HepG2 (cell line): ENCODE measurements around the gene MRO. TPM values are rescaled to one million over a fixed set of nuclear protein-coding genes. Genes with fewer than 3 reads are reported as not detected.

ENCODE experiments used
- ATAC-seq: fragments of 200-7000 bp; cut with Tn5 transposase; 3 replicates; pipeline ENCODE4 v1.9.1; 2020; ENCODE audit warnings: mild to moderate bottlenecking, moderate library complexity
- BruUV-seq: library from RNA; stranded (reverse); fragments of 400-500 nt; replicated peaks from 2 replicates; lab custom pipeline; 2021; lab: Mats Ljungman, UMichigan
- CTCF ChIA-PET: fragments of 300-600 bp; formaldehyde crosslinking; extraction: SDS; loops from one replicate; lab custom pipeline; 2021; ENCODE audit warnings: low total read pairs, inconsistent platforms, low intra/inter-chr PET ratio; lab: Yijun Ruan, JAX
- POLR2A ChIA-PET: fragments of 350-600 bp; sonication (Branson Sonifier 250); formaldehyde crosslinking; loops from one replicate; lab custom pipeline; 2020; ENCODE audit warnings: antibody characterized with exemption, inconsistent platforms; lab: Yijun Ruan, JAX
- DNase-seq: peaks from one replicate; pipeline ENCODE4 v3.0.0-alpha.2; 2015; ENCODE audit warnings: low spot score
- FAIRE-seq: peaks from 3 replicates; lab custom pipeline; 2011; peaks lifted over from hg19 to GRCh38; lab: Jason Lieb, UNC
- H2AFZ ChIP-seq: one replicate; pipeline ENCODE4 v1.6.1; 2011; ENCODE audit warnings: low read length, inconsistent platforms
- H3K27ac ChIP-seq: fragments of 300-600 bp; 3 replicates; pipeline ENCODE4 v1.8.0; 2011; ENCODE audit warnings: mixed run types, mild to moderate bottlenecking, mixed read lengths, low read length, inconsistent platforms; ENCODE audit not compliant: insufficient read depth; ENCODE audit errors: extremely low read length
- H3K27me3 ChIP-seq, 2 experiments: fragments of 200-600 bp in 1 of 2; 2 replicates in 1 of 2; 3 replicates in 1 of 2; pipeline versions ENCODE4 v1.6.0 to v1.8.0; 2011; ENCODE audit warnings: low read length in 2 of 2, mild to moderate bottlenecking in 2 of 2, moderate library complexity in 2 of 2, inconsistent platforms in 1 of 2; ENCODE audit not compliant: insufficient read depth in 2 of 2, control insufficient read depth in 1 of 2
- H3K36me3 ChIP-seq, 2 experiments: fragments of 200-600 bp in 1 of 2; replicated peaks in 1 of 2; 2 replicates in 1 of 2; 3 replicates in 1 of 2; pipeline versions ENCODE4 v1.5.1 to v1.8.0; 2011; ENCODE audit warnings: low read length in 2 of 2, inconsistent platforms in 1 of 2; ENCODE audit not compliant: insufficient read depth in 2 of 2, control insufficient read depth in 1 of 2
- H3K4me1 ChIP-seq: 2 replicates; pipeline ENCODE4 v1.5.1; 2012; ENCODE audit warnings: low read length, inconsistent platforms; ENCODE audit not compliant: insufficient read depth
- H3K4me2 ChIP-seq: 2 replicates; pipeline ENCODE4 v1.6.0; 2011; ENCODE audit warnings: low read depth, low read length, inconsistent platforms
- H3K4me3 ChIP-seq, 3 experiments: fragments of 200-600 bp in 1 of 3; sonication (generic), shearing (Covaris generic) in 1 of 3; replicated peaks in 1 of 3; 2 replicates each; pipeline ENCODE4 v1.5.1; 2011 to 2016; ENCODE audit warnings: low read length in 3 of 3, inconsistent platforms in 2 of 3, low read depth in 2 of 3, mild to moderate bottlenecking in 2 of 3, control low read depth in 1 of 3, mixed read lengths in 1 of 3; ENCODE audit not compliant: insufficient read depth in 1 of 3
- H3K79me2 ChIP-seq: one replicate; pipeline ENCODE4 v1.6.1; 2011; ENCODE audit warnings: low read length, inconsistent platforms; ENCODE audit not compliant: insufficient read depth
- H3K9ac ChIP-seq: 2 replicates; pipeline ENCODE4 v1.6.0; 2011; ENCODE audit warnings: mild to moderate bottlenecking, low read depth, low read length, inconsistent platforms; ENCODE audit not compliant: insufficient read depth
- H3K9me3 ChIP-seq: 2 replicates; pipeline ENCODE4 v1.5.1; 2012; ENCODE audit warnings: mild to moderate bottlenecking, low read length
- H4K20me1 ChIP-seq: 2 replicates; pipeline ENCODE4 v1.6.0; 2011; ENCODE audit warnings: inconsistent platforms, mild to moderate bottlenecking, low read length, moderate library complexity; ENCODE audit not compliant: insufficient read depth
- BRF2 ChIP-seq: sonication (generic); formaldehyde crosslinking; IDR thresholded peaks from 2 replicates; pipeline ENCODE4 v1.8.1; 2022; ENCODE audit warnings: mild to moderate bottlenecking, missing genetic modification reagents
- JUNB ChIP-seq: sonication (generic); formaldehyde crosslinking; IDR thresholded peaks from 2 replicates; pipeline ENCODE4 v1.8.0; 2022; ENCODE audit warnings: missing genetic modification reagents, mild to moderate bottlenecking, borderline replicate concordance
- ONECUT2 ChIP-seq: sonication (generic); formaldehyde crosslinking; IDR thresholded peaks from 2 replicates; pipeline ENCODE4 v1.4.0; 2020; ENCODE audit warnings: missing genetic modification reagents
- SPEN ChIP-seq: sonication (generic); formaldehyde crosslinking; IDR thresholded peaks from 2 replicates; pipeline ENCODE4 v1.5.1; 2020; ENCODE audit warnings: low read depth, mild to moderate bottlenecking, missing genetic modification reagents
- TBL1XR1 ChIP-seq: fragments of 150-350 bp; IDR thresholded peaks from 2 replicates; pipeline ENCODE4 v1.6.1; 2014; ENCODE audit warnings: borderline replicate concordance, low read length; ENCODE audit not compliant: partially characterized antibody
- ZNF205 ChIP-seq: IDR thresholded peaks from 2 replicates; pipeline ENCODE4 v1.6.1; 2018; ENCODE audit warnings: missing biosample characterization, missing genetic modification reagents
- ZNF280D ChIP-seq: sonication (generic); formaldehyde crosslinking; IDR thresholded peaks from 2 replicates; pipeline ENCODE4 v1.5.1; 2020; ENCODE audit warnings: mild to moderate bottlenecking, missing genetic modification reagents
- ZNF558 ChIP-seq: sonication (generic); formaldehyde crosslinking; IDR thresholded peaks from 2 replicates; pipeline ENCODE4 v1.9.0; 2022; ENCODE audit warnings: mild to moderate bottlenecking, missing genetic modification reagents, borderline replicate concordance
- ZNF562 ChIP-seq: sonication (generic); formaldehyde crosslinking; IDR thresholded peaks from 2 replicates; pipeline ENCODE4 v1.8.0; 2022; ENCODE audit warnings: missing genetic modification reagents, borderline replicate concordance
- WGBS: methylation state at CpG from one replicate; pipeline ENCODE4 v1.1.6; 2017; ENCODE audit warnings: low lambda C conversion rate; 5-methylcytosine and 5-hydroxymethylcytosine counted together
- in situ Hi-C: cut with HindIII; loops from 2 replicates; pipeline ENCODE4 v1.10.0; 2017; ENCODE audit warnings: low pct_unique_long_range_greater_than_20kb; ENCODE audit not compliant: extremely low pct_ligation_motif_present
- intact Hi-C: fragments of 100-400 bp; cut with micrococcal nuclease; formaldehyde crosslinking; loops from one replicate; pipeline ENCODE4 v1.10.0; 2022; ENCODE audit not compliant: unreplicated experiment
- polyA plus RNA-seq, 8 experiments: library from polyadenylated mRNA; depleted of rRNA in 3 of 8; stranded (reverse) in 7 of 8; unstranded in 1 of 8; fragments of >200 nt; fragmentation: Illumina TruSeq in 4 of 8; extraction: Trizol in 4 of 8; gene quantifications; 2 replicates each; pipeline versions ENCODE4 v1.2.1 to v1.2.3, GENCODE V29; 2011 to 2016; ENCODE audit warnings: low read depth in 4 of 8, missing spikeins in 1 of 8, mixed read lengths in 1 of 8; ENCODE audit not compliant: insufficient read depth in 1 of 8
- total RNA-seq, 5 experiments: library from RNA; depleted of rRNA; stranded (reverse); fragments of >200 nt; fragmentation: Illumina TruSeq; extraction: Trizol; gene quantifications; 2 replicates each; pipeline ENCODE4 v1.2.3, GENCODE V29; 2016; ENCODE audit warnings: low read depth in 1 of 5

Gene MRO
- total and polyA plus RNA-seq, 2 of the 13 experiments (the other 11 are each of a cell fraction or from before 2014, with no cell fraction given): not detected

- CTCF ChIA-PET: no interaction called here
- no peak for FAIRE-seq
- Histone ChIP-seq H3K9ac (no peak overlapping the region), H3K36me3 (no peaks in the 10 kb centered on the region), H3K4me2 (no peak overlapping the region), H3K4me1 (peaks cover 5% of the 10 kb centered on the region; the same call in 1 of the 2 replicates), H3K79me2 (no peaks in the 10 kb centered on the region), H2AFZ (no peak overlapping the region), H3K4me3 (no peak overlapping the region)
- BruUV-seq: no TSS peak
- intact Hi-C loops: no loop called here
- in situ Hi-C loops: no loop called here
- 26% methylated on average over 4 of the region's 4 CpGs for WGBS
- TF ChIP-seq BRF2 (CRISPR knock-in tag) (no peak), ZNF205 (no peak), ONECUT2 (CRISPR knock-in tag) (no peak), JUNB (no peak), TBL1XR1 (no peak), ZNF280D (CRISPR knock-in tag) (no peak), SPEN (CRISPR knock-in tag) (no peak), ZNF558 (CRISPR knock-in tag) (no peak), ZNF562 (CRISPR knock-in tag) (no peak)
- TF ChIP-seq, all 625 proteins: peak for 0
- H4K20me1 ChIP-seq: no peaks in the 10 kb centered on the region
- DNase-seq: no peak
- no peak overlapping the region for H3K27ac ChIP-seq
- H3K27me3 ChIP-seq: no peaks in the 10 kb centered on the region
- ATAC-seq: no peak
- no peaks in the 10 kb centered on the region for H3K9me3 ChIP-seq
- POLR2A ChIA-PET: no interaction called here
These were observed 28.0 kb downstream of the MRO start for GRCh38 chr18:50791599-50792438.
